HG03457 (cell line): ENCODE data around the gene HRNR.

Experiments used
- ATAC-seq: cut with Tn5 transposase; IDR thresholded peaks from one replicate; pipeline ENCODE4 v1.9.1; 2021; ENCODE audit warnings: moderate number of reproducible peaks; ENCODE audit not compliant: unreplicated experiment

HRNR gene

GRCh38 chr1:152189657-152190442 lies 34.1 kb downstream of the HRNR start:
- no peak for ATAC-seq

- ATAC-seq, result no peak
Measured at GRCh38 chr1:152188673-152189591, 35.1 kb downstream of the HRNR start.

DNA sequence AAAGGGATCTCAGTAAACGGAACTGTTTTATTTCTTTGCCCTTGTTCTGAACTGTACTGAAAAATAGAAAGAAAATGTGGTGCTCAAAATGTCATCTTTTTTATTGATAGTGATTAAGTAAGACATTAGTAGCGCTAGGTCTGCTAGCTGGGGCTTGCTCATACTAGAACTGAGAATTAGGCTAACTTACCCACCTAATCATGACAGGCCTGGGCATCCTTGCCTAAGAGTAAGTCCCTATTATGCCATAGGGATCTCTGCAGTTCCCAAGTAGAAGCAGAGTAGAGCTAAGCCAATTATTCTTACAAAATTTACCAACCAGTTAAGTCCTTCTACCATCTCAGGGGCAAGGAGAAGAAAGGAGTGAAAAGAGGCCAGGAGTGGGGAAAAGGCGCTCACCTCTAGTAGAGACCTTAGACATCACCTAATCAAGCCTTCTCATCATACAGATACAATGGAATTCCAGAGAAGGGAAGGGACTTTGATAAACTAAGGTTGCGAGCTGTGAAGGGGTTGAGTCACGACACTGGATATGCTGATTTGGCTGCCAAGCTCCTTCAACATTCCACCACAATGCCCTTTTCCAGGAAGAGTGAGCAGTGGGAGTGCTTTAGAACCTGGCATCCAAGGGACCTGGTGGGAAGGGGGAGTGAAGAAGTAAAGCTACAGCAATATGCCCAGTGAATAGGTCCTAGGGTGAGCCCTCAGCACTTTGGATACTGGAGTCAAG lies 37.3 kb downstream of the HRNR start:
- no peak for ATAC-seq

DNA sequence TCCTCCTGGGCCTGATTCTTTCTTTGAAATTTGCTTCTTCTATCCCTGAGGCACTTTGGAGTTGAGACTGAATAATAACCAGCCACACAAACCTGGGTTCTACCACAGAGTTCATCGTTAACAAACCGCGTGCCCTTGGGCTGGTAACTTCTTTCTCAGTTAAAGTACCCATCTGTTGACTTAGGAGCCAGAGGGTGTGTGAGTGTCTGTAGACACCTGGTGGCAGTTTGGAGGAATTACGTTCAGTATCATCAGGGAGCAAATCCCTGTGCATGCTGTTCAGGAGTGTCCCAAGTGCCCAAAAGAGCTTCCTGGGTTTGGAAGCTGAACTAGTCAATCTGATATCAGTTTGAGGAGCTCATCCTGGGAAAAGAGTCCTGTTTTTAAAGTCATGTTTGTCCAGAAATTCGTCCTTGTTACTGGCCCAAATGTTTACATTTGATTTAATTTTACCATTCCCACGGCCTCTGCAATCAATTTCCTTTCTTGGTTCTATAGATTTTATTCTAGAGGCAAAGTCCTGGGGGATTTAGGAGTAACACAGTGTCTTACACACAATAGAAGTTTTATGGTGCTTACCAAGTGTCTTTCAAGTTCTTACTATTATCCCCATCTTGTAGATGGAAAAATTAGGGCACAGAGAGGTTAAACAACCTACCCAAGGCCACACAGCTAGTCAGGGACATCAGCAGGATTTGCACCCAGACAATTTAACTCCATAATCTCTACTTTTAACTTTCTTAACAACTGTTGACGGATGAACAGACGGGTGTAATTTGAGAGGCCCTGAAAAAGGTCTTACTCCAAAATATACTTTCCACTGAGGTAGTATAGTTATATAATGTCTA lies 38.2 kb downstream of the HRNR start:
- no peak for ATAC-seq

DNA sequence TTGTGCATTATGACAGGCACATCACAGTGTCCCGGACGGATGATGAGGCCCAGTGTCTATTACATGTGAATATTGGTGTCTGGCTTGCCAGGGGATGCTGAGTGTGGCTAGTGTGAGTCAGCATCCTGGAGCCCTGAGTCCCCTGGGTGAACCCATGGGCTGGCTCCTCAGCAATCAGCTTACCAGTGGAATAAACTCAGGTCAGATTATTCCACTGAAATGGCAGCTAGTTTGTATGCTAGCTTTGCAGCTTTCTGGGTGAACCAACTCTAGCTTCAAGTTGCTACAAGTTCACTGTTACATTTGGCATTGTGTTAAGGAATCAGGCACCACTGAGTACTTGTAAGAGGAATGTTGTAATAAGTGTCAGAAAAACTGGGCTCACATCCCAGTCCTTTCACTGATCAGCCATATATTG lies 41.0 kb downstream of the HRNR start:
- no peak for ATAC-seq

DNA sequence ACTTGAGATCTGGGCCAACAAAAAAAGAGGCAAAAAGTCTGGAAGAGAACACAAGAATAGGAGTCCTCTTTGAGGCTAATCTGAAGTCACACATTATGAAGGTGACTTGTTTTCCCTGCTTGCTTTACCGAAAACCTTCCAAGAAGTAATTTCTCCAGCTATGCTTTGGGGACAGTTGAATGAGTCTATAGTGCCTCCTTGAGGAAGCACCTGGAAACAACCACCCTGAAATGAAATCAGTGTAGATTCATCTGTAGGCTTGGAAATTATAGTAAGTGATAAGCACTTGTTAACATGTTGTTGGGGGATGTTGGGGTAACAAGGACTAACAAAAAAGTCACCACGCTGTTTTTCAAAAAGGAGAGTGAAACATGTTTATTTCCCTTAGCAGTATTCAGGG lies 41.6 kb downstream of the HRNR start:
- ATAC-seq, result no peak

GRCh38 chr1:152179566-152179965 lies 44.4 kb downstream of the HRNR start:
- ATAC-seq, result no peak

DNA sequence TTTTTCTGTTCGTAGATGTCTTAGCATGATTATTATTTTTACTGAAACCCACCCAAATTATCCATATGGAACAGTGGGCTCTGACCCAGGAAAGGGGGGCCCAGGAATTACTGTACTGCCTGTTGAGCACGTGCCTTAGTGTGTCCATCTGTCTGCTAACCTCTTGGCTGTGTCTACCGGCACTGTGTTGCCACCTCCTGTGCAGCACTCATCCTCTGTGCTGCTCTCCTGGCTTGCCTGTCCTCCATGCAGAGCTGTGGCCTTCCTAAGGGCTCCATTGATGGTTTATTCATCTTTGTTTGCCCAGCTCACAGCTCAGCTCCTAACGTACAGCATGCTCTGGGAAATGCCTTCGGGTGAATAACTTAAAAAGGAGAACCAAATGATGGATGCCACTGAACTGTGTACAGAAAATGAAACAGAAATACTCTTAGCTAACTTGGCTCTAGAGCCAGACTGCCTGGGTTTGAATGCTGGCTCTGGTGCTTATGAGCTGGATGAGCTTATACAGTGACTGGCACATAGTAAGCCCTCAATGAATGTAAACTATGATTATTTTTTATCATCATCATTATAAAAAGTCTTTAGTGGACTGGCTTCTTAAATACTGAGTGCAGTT lies 53.6 kb downstream of the HRNR start:
- ATAC-seq, result no peak

DNA sequence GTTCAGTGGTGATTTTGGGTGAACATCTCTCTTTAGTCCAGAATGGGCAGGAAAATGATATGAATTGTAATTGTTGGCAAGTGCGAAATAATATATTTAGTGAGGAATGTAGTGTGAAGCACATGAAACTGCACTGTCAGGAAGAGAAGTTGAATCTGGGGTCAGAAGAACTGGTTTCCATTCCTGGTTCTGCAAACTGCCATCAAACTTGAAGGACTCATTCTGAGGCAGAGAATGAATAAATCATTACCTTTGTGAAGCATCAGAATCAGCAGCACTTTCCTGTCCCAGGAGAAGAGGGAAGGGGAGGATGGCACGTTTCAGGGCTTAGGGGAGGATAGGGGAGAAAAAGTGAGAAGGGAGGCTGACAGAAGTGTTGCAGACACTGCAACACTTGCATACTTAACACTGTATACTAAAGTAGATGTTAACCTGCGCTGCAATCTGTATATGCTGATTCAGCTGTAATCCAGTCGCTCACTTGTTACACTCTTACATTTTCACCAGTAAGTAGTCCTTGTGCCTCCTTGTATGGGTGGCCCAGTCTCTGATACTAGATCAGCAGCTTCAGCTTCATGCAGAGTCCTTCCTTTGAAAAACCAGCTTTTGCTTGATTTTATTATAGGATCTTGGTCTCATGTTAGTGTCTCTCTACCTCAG lies 54.5 kb downstream of the HRNR start:
- ATAC-seq, result no peak

GRCh38 chr1:152168535-152168868 lies 55.5 kb downstream of the HRNR start:
- ATAC-seq, result no peak

DNA sequence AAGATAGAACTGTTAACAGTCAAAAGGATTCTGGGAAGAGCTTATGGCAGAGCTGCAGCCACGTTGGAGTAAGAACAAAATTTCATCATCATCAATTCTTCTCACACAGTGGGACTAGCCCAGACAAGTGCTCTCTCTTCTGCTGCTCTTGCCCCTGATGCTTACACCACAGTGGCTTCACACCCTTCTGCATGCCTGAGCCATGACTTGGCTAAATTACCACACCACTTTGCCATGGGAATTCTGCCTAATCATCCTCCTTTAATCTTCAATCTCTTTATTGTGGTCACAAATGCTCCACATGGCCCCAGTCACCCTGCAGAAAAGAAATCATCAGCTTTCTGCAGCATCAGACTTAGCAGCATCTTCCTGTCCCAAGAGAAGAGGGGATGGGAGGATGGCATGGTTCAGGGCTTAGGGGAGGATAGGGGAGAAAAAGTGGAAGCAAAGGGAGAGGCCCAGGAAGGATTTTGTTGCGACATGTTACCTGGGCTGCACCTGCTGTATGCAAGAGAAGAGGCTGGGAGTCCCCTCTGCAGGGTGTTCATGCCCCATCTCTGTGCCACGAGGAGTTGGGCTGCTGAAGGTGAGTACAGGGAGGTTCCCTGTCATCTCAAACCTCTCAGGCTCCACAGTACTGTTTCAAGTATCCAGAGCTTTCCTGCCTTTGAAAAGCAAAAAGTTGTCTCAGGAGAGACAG lies 56.0 kb downstream of the HRNR start:
- ATAC-seq, result no peak

GRCh38 chr1:152166966-152167365 lies 57.0 kb downstream of the HRNR start:
- no peak for ATAC-seq

GRCh38 chr1:152165286-152166077 lies 58.5 kb downstream of the HRNR start:
- no peak for ATAC-seq

GRCh38 chr1:152164517-152165136 lies 59.4 kb downstream of the HRNR start:
- ATAC-seq, result no peak

DNA sequence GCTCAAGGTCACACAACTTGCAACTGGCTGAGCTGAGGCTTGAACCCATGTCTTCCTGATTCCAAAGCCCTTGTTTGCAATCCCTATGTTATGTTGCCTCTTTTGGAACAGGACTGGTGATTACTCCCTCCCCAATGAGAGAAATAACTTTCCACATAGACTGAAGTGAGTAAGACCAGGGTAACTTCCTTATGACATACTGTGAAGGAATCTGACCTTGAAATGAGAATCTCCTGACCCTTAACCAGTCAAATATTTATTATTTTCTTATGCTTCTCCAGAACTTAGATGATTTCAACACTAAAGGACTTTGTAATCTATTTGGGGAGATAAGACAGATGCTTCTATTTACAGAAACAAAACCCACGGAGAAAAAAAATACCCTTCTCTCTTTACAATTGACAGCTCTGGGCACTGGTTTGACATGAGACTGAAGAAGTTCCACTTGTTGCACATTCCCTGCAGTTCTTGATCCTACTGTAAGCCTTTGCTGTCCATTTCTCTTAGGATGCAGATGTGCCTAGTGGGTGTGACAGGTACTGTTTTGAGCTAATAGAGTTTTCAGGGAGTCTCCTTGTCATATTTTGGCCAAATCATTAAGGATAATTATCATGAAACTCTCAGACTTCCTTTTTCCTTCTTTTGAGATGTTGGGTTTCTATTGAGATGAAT lies 61.1 kb downstream of the HRNR start:
- no peak for ATAC-seq
